BLaER1 treated with 17β-estradiol and CSF1 and Interleukin-3, amounts not matched to agents 10 nM and 100 nM (cell line): ENCODE measurements around the gene LGMN.

Experiments used
- H3K27ac ChIP-seq, 11 experiments: shearing (Covaris generic); formaldehyde crosslinking; 2 replicates each; pipeline ENCODE4 v1.8.1; 2022
- H3K27me3 ChIP-seq, 11 experiments: shearing (Covaris generic); formaldehyde crosslinking; 2 replicates each; pipeline ENCODE4 v1.8.1; 2022
- H3K36me3 ChIP-seq, 11 experiments: shearing (Covaris generic); formaldehyde crosslinking; 2 replicates each; pipeline ENCODE4 v1.8.1; 2022
- H3K4me1 ChIP-seq, 10 experiments: shearing (Covaris generic); formaldehyde crosslinking; 2 replicates each; pipeline ENCODE4 v1.8.1; 2022
- H3K4me2 ChIP-seq, 11 experiments: shearing (Covaris generic); formaldehyde crosslinking; 2 replicates each; pipeline ENCODE4 v1.8.1; 2022
- H3K4me3 ChIP-seq, 10 experiments: shearing (Covaris generic); formaldehyde crosslinking; 2 replicates each; pipeline ENCODE4 v1.8.1; 2022
- H3K9ac ChIP-seq, 11 experiments: shearing (Covaris generic); formaldehyde crosslinking; 2 replicates each; pipeline ENCODE4 v1.8.1; 2022
- H3K9me3 ChIP-seq, 11 experiments: shearing (Covaris generic); formaldehyde crosslinking; replicated peaks in 1 of 11; 2 replicates each; pipeline ENCODE4 v1.8.1; 2022
- H4K20me1 ChIP-seq, 11 experiments: shearing (Covaris generic); formaldehyde crosslinking; 2 replicates each; pipeline ENCODE4 v1.8.1; 2022
- Cebpa-rat ChIP-seq, 11 experiments: shearing (Covaris generic); IDR thresholded peaks; 2 replicates each; pipeline ENCODE4 v1.8.1; 2022

LGMN gene

GRCh38 chr14:92655419-92656201, 92.8 kb downstream of the LGMN start:
- Histone ChIP-seq H3K27ac (peak overlapping the region in 10 of 11 experiments; percentile 0 to 99 (median 95); a peak in 18 of 22 replicates), H3K9me3 (peaks cover 0 to 3% (median 0%) of the 10 kb centered on the region in 11 experiments; a peak in 1 of 22 replicates)

GRCh38 chr14:92654239-92654901, 94.1 kb downstream of the LGMN start:
- Histone ChIP-seq H3K9me3 (no peaks in the 10 kb centered on the region), H3K9ac (peak overlapping the region in 7 of 11 experiments; percentile 20 to 94 (median 90); a peak in 13 of 22 replicates), H3K4me1 (peaks cover 65 to 94% (median 74%) of the 10 kb centered on the region in 10 experiments), H3K27me3 (peaks cover 0 to 24% (median 11%) of the 10 kb centered on the region in 11 experiments; a peak in 14 of 22 replicates), H4K20me1 (peaks cover 0 to 61% (median 7%) of the 10 kb centered on the region in 11 experiments; a peak in 9 of 22 replicates), H3K4me2 (peak overlapping the region in 8 of 11 experiments; percentile 81 to 100 (median 98); a peak in 15 of 22 replicates), H3K36me3 (peaks cover 0 to 57% (median 23%) of the 10 kb centered on the region in 11 experiments; a peak in 15 of 22 replicates), H3K4me3 (peak overlapping the region in 7 of 10 experiments; percentile 65 to 97 (median 83); a peak in 13 of 20 replicates), H3K27ac (peak overlapping the region in 7 of 11 experiments; percentile 20 to 99 (median 95); a peak in 10 of 22 replicates)
- TF ChIP-seq Cebpa-rat (IDR thresholded peaks at IDR 0.05) = no peak

More at GRCh38 chr14:92655419-92656201, 92.8 kb downstream of the LGMN start:
- peaks cover 0 to 68% (median 33%) of the 10 kb centered on the region in 11 experiments; a peak in 17 of 22 replicates for H3K36me3 ChIP-seq
- H4K20me1 ChIP-seq = peaks cover 0 to 61% (median 7%) of the 10 kb centered on the region in 11 experiments; a peak in 9 of 22 replicates
- peak overlapping the region in 8 of 11 experiments; percentile 88 to 100 (median 98); a peak in 16 of 22 replicates for H3K4me2 ChIP-seq
- TF ChIP-seq Cebpa-rat (IDR thresholded peaks at IDR 0.05) = no peak
- H3K27me3 ChIP-seq = peaks cover 0 to 24% (median 11%) of the 10 kb centered on the region in 11 experiments; a peak in 14 of 22 replicates
- peak overlapping the region in 7 of 11 experiments; percentile 22 to 94 (median 89); a peak in 13 of 22 replicates for H3K9ac ChIP-seq
- H3K4me3 ChIP-seq = peak overlapping the region in 6 of 10 experiments; percentile 78 to 97 (median 84); a peak in 12 of 20 replicates
- peaks cover 65 to 94% (median 74%) of the 10 kb centered on the region in 10 experiments for H3K4me1 ChIP-seq
